Trophoblast cell (in vitro differentiated cells and primary cell): ENCODE data around the gene LRRC2.

Experiments used
- DNase-seq, 2 donors: peaks; one replicate each; pipeline ENCODE4 v3.0.0-alpha.2; 2016
- H2AFZ ChIP-seq: 2 replicates; pipeline ENCODE4 v1.6.1; 2013; ENCODE audit warnings: low read length, moderate library complexity, mild to moderate bottlenecking; ENCODE audit not compliant: insufficient read depth, poor library complexity
- H2AK5ac ChIP-seq: 2 replicates; pipeline ENCODE4 v1.6.1; 2013; ENCODE audit warnings: mild to moderate bottlenecking, low read length
- H2BK120ac ChIP-seq: 2 replicates; pipeline ENCODE4 v1.6.1; 2013; ENCODE audit warnings: low read length, mild to moderate bottlenecking, moderate library complexity; ENCODE audit not compliant: insufficient read depth, poor library complexity
- H2BK12ac ChIP-seq: 2 replicates; pipeline ENCODE4 v1.6.1; 2013; ENCODE audit warnings: mild to moderate bottlenecking, low read length, moderate library complexity
- H2BK5ac ChIP-seq: 2 replicates; pipeline ENCODE4 v1.6.1; 2013; ENCODE audit warnings: low read length, low read depth, moderate library complexity, mild to moderate bottlenecking; ENCODE audit not compliant: poor library complexity
- H3K14ac ChIP-seq: 2 replicates; pipeline ENCODE4 v1.6.1; 2013; ENCODE audit warnings: mild to moderate bottlenecking, low read length
- H3K18ac ChIP-seq: 2 replicates; pipeline ENCODE4 v1.6.1; 2013; ENCODE audit warnings: mild to moderate bottlenecking, low read length
- H3K23ac ChIP-seq: 2 replicates; pipeline ENCODE4 v1.6.1; 2013; ENCODE audit warnings: low read length
- H3K27ac ChIP-seq: 2 replicates; pipeline ENCODE4 v1.5.1; 2013; ENCODE audit warnings: low read depth, mild to moderate bottlenecking, inconsistent platforms, low read length, moderate library complexity
- H3K27me3 ChIP-seq: 2 replicates; pipeline ENCODE4 v1.6.1; 2013; ENCODE audit warnings: inconsistent platforms, mild to moderate bottlenecking, low read length, moderate library complexity; ENCODE audit not compliant: insufficient read depth
- H3K36me3 ChIP-seq, 2 experiments: 1 replicate in 1 of 2; 2 replicates in 1 of 2; pipeline ENCODE4 v1.6.1; 2013; ENCODE audit warnings: low read length in 2 of 2, mild to moderate bottlenecking in 2 of 2, moderate library complexity in 1 of 2; ENCODE audit not compliant: insufficient read depth in 2 of 2, control insufficient read depth in 1 of 2
- H3K4ac ChIP-seq: 2 replicates; pipeline ENCODE4 v1.6.1; 2013; ENCODE audit warnings: low read depth, mild to moderate bottlenecking, low read length, moderate library complexity
- H3K4me1 ChIP-seq, 2 experiments: 1 replicate in 1 of 2; 2 replicates in 1 of 2; pipeline ENCODE4 v1.6.1; 2013; ENCODE audit warnings: low read length in 2 of 2, mild to moderate bottlenecking in 2 of 2, moderate library complexity in 1 of 2; ENCODE audit not compliant: insufficient read depth in 2 of 2, control insufficient read depth in 1 of 2
- H3K4me2 ChIP-seq: 2 replicates; pipeline ENCODE4 v1.6.1; 2013; ENCODE audit warnings: inconsistent platforms, mild to moderate bottlenecking, low read length, moderate library complexity
- H3K4me3 ChIP-seq: 2 replicates; pipeline ENCODE4 v1.5.1; 2013; ENCODE audit warnings: mild to moderate bottlenecking, low read depth, low read length, inconsistent platforms
- H3K79me1 ChIP-seq: one replicate; pipeline ENCODE4 v1.6.1; 2013; ENCODE audit warnings: low read length
- H3K79me2 ChIP-seq: 2 replicates; pipeline ENCODE4 v1.6.1; 2013; ENCODE audit warnings: low read length, mild to moderate bottlenecking; ENCODE audit not compliant: control insufficient read depth, insufficient read depth, poor library complexity
- H3K9ac ChIP-seq: 2 replicates; pipeline ENCODE4 v1.6.1; 2013; ENCODE audit warnings: mild to moderate bottlenecking, low read length
- H3K9me3 ChIP-seq: 2 replicates; pipeline ENCODE4 v1.6.1; 2013; ENCODE audit warnings: low read depth, mild to moderate bottlenecking, control low read depth, inconsistent platforms, low read length; ENCODE audit not compliant: insufficient read depth
- H4K12ac ChIP-seq: 2 replicates; pipeline ENCODE4 v1.6.1; 2013; ENCODE audit warnings: low read depth, mild to moderate bottlenecking, low read length, moderate library complexity
- H4K8ac ChIP-seq: 2 replicates; pipeline ENCODE4 v1.6.1; 2013; ENCODE audit warnings: low read depth, mild to moderate bottlenecking, low read length, moderate library complexity
- H4K91ac ChIP-seq: one replicate; pipeline ENCODE4 v1.6.1; 2013; ENCODE audit warnings: low read depth, mild to moderate bottlenecking, low read length, moderate library complexity
- WGBS: extraction: QIAGEN DNeasy Blood & Tissue Kit; methylation state at CpG from one replicate; pipeline ENCODE4 v1.1.7; 2013; ENCODE audit warnings: missing lambda C conversion rate; ENCODE audit not compliant: insufficient read length, insufficient coverage; ENCODE audit errors: extremely low coverage; 5-methylcytosine and 5-hydroxymethylcytosine counted together

LRRC2 gene

GRCh38 chr3:46506526-46506925, 59.6 kb downstream of the LRRC2 start:
- Histone ChIP-seq H2BK12ac (no peak overlapping the region), H3K79me1 (no peaks in the 10 kb centered on the region), H2AK5ac (no peak overlapping the region), H3K27ac (no peak overlapping the region), H4K12ac (no peak overlapping the region), H3K4me3 (no peak overlapping the region), H3K9ac (no peak overlapping the region), H3K4me2 (no peak overlapping the region), H2BK120ac (no peak overlapping the region), H2AFZ (no peak overlapping the region), H3K27me3 (no peaks in the 10 kb centered on the region), H3K14ac (no peak overlapping the region), H3K36me3 (no peaks in the 10 kb centered on the region), H2BK5ac (no peak overlapping the region), H4K8ac (no peak overlapping the region), H3K23ac (no peak overlapping the region), H3K79me2 (no peaks in the 10 kb centered on the region), H3K4me1 (no peaks in the 10 kb centered on the region), H4K91ac (no peak overlapping the region), H3K9me3 (no peaks in the 10 kb centered on the region), H3K4ac (no peak overlapping the region), H3K18ac (no peak overlapping the region)
- DNase-seq = no peak
- no CpG with 5 or more reads among the region's 3 CpGs for WGBS

- Histone ChIP-seq H3K27me3 (no peaks in the 10 kb centered on the region), H3K4me3 (no peak overlapping the region), H2AK5ac (no peak overlapping the region), H4K91ac (no peak overlapping the region), H4K12ac (no peak overlapping the region), H3K36me3 (no peaks in the 10 kb centered on the region), H3K4me2 (no peak overlapping the region), H3K23ac (no peak overlapping the region), H3K4ac (no peak overlapping the region), H3K18ac (no peak overlapping the region), H2BK5ac (no peak overlapping the region), H2BK12ac (no peak overlapping the region), H3K4me1 (no peaks in the 10 kb centered on the region), H4K8ac (no peak overlapping the region), H3K27ac (no peak overlapping the region), H2AFZ (no peak overlapping the region), H2BK120ac (no peak overlapping the region), H3K9ac (no peak overlapping the region), H3K14ac (no peak overlapping the region), H3K9me3 (no peaks in the 10 kb centered on the region), H3K79me1 (no peaks in the 10 kb centered on the region), H3K79me2 (no peaks in the 10 kb centered on the region)
- no peak for DNase-seq
- no CpG with 5 or more reads among the region's 10 CpGs for WGBS
Measured at GRCh38 chr3:46505953-46506352, 60.1 kb downstream of the LRRC2 start.

- H3K27ac ChIP-seq = no peak overlapping the region
- H3K23ac ChIP-seq = no peak overlapping the region
- H3K4me2 ChIP-seq = no peak overlapping the region
- H3K9ac ChIP-seq = no peak overlapping the region
- no peak for DNase-seq
- no peaks in the 10 kb centered on the region for H3K27me3 ChIP-seq
- no peak overlapping the region for H3K4me3 ChIP-seq
- H3K14ac ChIP-seq = no peak overlapping the region
- no peak overlapping the region for H3K4ac ChIP-seq
- H3K79me2 ChIP-seq = no peaks in the 10 kb centered on the region
- no peaks in the 10 kb centered on the region for H3K36me3 ChIP-seq
- no peak overlapping the region for H4K91ac ChIP-seq
- H2BK5ac ChIP-seq = no peak overlapping the region
- H3K18ac ChIP-seq = no peak overlapping the region
- H3K9me3 ChIP-seq = no peaks in the 10 kb centered on the region
- no peak overlapping the region for H4K12ac ChIP-seq
- H2AK5ac ChIP-seq = no peak overlapping the region
- no peak overlapping the region for H2BK120ac ChIP-seq
- no peak overlapping the region for H2AFZ ChIP-seq
- H4K8ac ChIP-seq = no peak overlapping the region
- H2BK12ac ChIP-seq = no peak overlapping the region
- WGBS = no CpG with 5 or more reads among the region's 5 CpGs
- no peaks in the 10 kb centered on the region for H3K79me1 ChIP-seq
- peaks cover 0 to 2% of the 10 kb centered on the region in 2 experiments for H3K4me1 ChIP-seq
Measured at GRCh38 chr3:46504789-46505188, 61.3 kb downstream of the LRRC2 start.

- WGBS = no CpG with 5 or more reads among the region's 7 CpGs
- no peak for DNase-seq
- no peak overlapping the region for H2BK5ac ChIP-seq
- H2AFZ ChIP-seq = no peak overlapping the region
- H3K27me3 ChIP-seq = no peaks in the 10 kb centered on the region
- no peak overlapping the region for H3K4me2 ChIP-seq
- no peak overlapping the region for H4K12ac ChIP-seq
- no peaks in the 10 kb centered on the region for H3K36me3 ChIP-seq
- H2BK120ac ChIP-seq = no peak overlapping the region
- H4K91ac ChIP-seq = no peak overlapping the region
- H3K14ac ChIP-seq = no peak overlapping the region
- H3K9me3 ChIP-seq = no peaks in the 10 kb centered on the region
- no peak overlapping the region for H3K23ac ChIP-seq
- H3K79me1 ChIP-seq = peaks cover under 1% of the 10 kb centered on the region
- no peak overlapping the region for H2BK12ac ChIP-seq
- H3K79me2 ChIP-seq = no peaks in the 10 kb centered on the region
- no peak overlapping the region for H3K27ac ChIP-seq
- H3K4me1 ChIP-seq = peaks cover 2 to 3% of the 10 kb centered on the region in 2 experiments
- H3K18ac ChIP-seq = no peak overlapping the region
- H4K8ac ChIP-seq = no peak overlapping the region
- H3K4me3 ChIP-seq = no peak overlapping the region
- no peak overlapping the region for H3K9ac ChIP-seq
- H2AK5ac ChIP-seq = no peak overlapping the region
- H3K4ac ChIP-seq = no peak overlapping the region
Measured at GRCh38 chr3:46503200-46503874, 62.8 kb downstream of the LRRC2 start.
